Measurements from ENCODE around the gene KDM8.

DNA sequence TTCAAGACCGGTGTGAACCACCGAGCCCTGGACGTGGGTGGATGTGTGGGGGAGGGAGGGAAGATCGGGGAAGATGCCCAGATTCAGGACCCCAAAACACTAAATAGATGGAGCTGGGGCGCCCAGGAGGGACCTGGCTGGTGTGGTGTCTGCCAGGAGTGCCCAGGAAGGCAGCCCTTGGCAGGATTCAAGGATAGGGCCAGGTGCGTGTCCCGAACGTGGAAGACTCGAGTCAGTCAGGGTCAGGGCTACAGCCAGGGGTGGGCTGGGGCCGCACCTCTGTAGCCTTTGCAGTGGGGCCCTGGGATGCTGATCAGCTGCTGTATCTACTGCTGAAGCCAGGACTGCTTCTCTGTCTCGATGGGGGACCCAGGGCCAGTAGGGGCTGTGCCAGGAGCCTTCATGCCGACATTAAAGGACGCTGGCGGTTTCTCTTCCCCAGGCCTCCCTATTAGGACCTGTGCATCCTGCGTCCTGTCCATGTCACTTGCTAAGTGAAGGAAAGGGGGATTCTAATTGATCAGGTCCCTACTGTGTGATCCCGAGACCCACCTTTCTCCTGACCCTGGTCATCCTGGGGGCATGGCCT, 13.1 kb downstream of the KDM8 start:
- TF ChIP-seq, protein P1, sequence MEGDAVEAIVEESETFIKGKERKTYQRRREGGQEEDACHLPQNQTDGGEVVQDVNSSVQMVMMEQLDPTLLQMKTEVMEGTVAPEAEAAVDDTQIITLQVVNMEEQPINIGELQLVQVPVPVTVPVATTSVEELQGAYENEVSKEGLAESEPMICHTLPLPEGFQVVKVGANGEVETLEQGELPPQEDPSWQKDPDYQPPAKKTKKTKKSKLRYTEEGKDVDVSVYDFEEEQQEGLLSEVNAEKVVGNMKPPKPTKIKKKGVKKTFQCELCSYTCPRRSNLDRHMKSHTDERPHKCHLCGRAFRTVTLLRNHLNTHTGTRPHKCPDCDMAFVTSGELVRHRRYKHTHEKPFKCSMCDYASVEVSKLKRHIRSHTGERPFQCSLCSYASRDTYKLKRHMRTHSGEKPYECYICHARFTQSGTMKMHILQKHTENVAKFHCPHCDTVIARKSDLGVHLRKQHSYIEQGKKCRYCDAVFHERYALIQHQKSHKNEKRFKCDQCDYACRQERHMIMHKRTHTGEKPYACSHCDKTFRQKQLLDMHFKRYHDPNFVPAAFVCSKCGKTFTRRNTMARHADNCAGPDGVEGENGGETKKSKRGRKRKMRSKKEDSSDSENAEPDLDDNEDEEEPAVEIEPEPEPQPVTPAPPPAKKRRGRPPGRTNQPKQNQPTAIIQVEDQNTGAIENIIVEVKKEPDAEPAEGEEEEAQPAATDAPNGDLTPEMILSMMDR (IDR thresholded peaks at IDR 0.05; ENCODE audit: extremely low read depth in 1 of 2, insufficient read depth in 1 of 2, low read depth in 1 of 2, low read length in 2 of 2), result no peak
- TF ChIP-seq POLR2A (IDR thresholded peaks at IDR 0.05; ENCODE audit: low read depth, low read length), result no peak
- no peak for TF ChIP-seq EZH2 (IDR thresholded peaks at IDR 0.05; ENCODE audit: borderline replicate concordance, low read depth, low read length, severe bottlenecking)
- TF ChIP-seq POLR2AphosphoS5 (IDR thresholded peaks at IDR 0.05; ENCODE audit: insufficient read depth, low read depth, low read length), result no peak
